Measurements from ENCODE around the gene CTDSP2. TPM values are rescaled to one million over a fixed set of nuclear protein-coding genes. Genes with fewer than 3 reads are reported as not detected.

Gene CTDSP2, protein sequence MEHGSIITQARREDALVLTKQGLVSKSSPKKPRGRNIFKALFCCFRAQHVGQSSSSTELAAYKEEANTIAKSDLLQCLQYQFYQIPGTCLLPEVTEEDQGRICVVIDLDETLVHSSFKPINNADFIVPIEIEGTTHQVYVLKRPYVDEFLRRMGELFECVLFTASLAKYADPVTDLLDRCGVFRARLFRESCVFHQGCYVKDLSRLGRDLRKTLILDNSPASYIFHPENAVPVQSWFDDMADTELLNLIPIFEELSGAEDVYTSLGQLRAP
- 100 to 1,000 TPM in 1 of 2 donors, 10 to 100 TPM in 1; 99.2 to 159 TPM for total RNA-seq

DNA sequence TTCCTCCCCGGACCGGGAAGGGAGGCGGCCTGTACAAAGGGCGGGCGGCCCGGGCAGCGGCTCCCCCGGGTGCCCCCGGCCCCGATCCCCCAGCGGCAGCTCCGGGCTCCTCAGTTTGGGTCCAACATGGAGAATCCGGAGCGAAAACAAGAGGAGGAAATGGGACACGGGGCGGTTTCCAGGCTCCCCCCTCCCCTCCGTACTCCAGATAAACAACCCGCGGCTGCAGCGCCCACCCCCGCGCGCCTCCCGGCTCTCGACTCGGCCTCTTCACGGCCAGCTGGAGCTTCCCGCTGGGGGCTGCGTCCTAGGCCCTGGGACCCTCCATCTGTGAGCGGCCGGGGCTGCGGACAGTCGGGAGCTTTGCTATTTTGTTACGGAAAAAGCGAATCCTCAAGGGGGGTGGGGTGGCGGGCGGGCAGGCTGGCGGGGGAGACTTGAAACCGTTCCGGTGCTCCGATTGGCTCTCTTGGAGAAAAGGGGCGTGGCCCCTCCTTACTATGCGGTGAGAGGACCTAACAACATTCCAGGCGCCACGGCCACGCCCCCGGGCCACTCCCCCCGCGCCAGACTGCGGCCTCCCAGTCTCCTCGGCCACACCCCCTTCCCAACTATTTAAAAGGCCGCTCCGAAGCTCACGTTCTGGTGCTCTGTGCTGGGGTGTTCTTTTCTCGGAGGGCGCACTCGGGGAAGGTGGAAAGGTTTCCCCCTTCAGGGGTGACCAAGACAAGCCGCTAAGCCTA, at the start of gene CTDSP2:
CTDSP2 (minus strand) TSS at position 153 of the 743 bp plus-strand sequence. CDS start 294 bp downstream, outside the sequence.
- Histone ChIP-seq H3K9me3 (no peaks in the 10 kb centered on the region), H3K4me1 (replicated peaks) (peaks cover 20% of the 10 kb centered on the region), H3K36me3 (no peaks in the 10 kb centered on the region), H3K4me3 (peak within 1 kb of the TSS; percentile 99 to 100), H3K27ac (peak within 1 kb of the TSS; percentile 98 to 100), H3K27me3 (replicated peaks; ENCODE audit: insufficient read depth) (no peaks in the 10 kb centered on the region)
- TF ChIP-seq POLR2A (IDR thresholded peaks at IDR 0.05) (peak; percentile 95), POLR2AphosphoS5 (IDR thresholded peaks at IDR 0.05) (peak; percentile 90)
- TF ChIP-seq, protein P1, sequence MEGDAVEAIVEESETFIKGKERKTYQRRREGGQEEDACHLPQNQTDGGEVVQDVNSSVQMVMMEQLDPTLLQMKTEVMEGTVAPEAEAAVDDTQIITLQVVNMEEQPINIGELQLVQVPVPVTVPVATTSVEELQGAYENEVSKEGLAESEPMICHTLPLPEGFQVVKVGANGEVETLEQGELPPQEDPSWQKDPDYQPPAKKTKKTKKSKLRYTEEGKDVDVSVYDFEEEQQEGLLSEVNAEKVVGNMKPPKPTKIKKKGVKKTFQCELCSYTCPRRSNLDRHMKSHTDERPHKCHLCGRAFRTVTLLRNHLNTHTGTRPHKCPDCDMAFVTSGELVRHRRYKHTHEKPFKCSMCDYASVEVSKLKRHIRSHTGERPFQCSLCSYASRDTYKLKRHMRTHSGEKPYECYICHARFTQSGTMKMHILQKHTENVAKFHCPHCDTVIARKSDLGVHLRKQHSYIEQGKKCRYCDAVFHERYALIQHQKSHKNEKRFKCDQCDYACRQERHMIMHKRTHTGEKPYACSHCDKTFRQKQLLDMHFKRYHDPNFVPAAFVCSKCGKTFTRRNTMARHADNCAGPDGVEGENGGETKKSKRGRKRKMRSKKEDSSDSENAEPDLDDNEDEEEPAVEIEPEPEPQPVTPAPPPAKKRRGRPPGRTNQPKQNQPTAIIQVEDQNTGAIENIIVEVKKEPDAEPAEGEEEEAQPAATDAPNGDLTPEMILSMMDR (IDR thresholded peaks at IDR 0.05): peak in 1 of 4 experiments; percentile 6
- DNase-seq (ENCODE audit: low spot score): peak; percentile 100
- intact Hi-C loops (cut with DNase I): loop anchor here (2.0 kb wide), 1 partner anchor 18 kb away; no protein-coding TSS in a partner anchor
- WGBS: under 1% methylated on average over 41 of the region's 58 CpGs

DNA sequence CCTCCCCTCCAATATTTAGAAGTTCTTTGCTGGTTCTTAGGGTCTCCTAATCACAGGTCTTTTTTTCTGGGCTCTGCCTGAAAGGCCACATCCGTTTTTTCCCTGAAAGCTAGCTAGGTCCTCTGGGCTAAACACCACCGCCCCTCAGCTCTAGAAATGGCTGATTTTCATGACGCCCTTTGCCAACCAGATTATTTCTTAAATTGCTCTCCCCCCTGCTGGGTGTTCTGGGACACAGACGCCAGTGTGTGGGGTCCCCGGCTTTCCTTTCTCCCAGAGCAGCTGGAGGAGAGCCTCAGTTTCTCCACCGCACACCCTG, 49.5 kb upstream of the CTDSP2 start:
- Histone ChIP-seq H3K36me3 (no peaks in the 10 kb centered on the region), H3K27me3 (replicated peaks; ENCODE audit: insufficient read depth) (no peaks in the 10 kb centered on the region), H3K4me1 (replicated peaks) (peaks cover 25% of the 10 kb centered on the region), H3K27ac (peak overlapping the region; percentile 89 to 90), H3K4me3 (peak overlapping the region; percentile 49 to 60), H3K9me3 (no peaks in the 10 kb centered on the region)
- DNase-seq (ENCODE audit: low spot score): no peak
- intact Hi-C loops (cut with DNase I): loop anchor here (2.0 to 5.0 kb wide), 2 partner anchors 63 to 114 kb away; partner anchors contain the start of gene TSFM
- 11% methylated on average over 6 of the region's 6 CpGs for WGBS
- TF ChIP-seq, protein P1 (IDR thresholded peaks at IDR 0.05): no peak
- no peak for TF ChIP-seq POLR2AphosphoS5 (IDR thresholded peaks at IDR 0.05)
- TF ChIP-seq POLR2A (IDR thresholded peaks at IDR 0.05): no peak

DNA sequence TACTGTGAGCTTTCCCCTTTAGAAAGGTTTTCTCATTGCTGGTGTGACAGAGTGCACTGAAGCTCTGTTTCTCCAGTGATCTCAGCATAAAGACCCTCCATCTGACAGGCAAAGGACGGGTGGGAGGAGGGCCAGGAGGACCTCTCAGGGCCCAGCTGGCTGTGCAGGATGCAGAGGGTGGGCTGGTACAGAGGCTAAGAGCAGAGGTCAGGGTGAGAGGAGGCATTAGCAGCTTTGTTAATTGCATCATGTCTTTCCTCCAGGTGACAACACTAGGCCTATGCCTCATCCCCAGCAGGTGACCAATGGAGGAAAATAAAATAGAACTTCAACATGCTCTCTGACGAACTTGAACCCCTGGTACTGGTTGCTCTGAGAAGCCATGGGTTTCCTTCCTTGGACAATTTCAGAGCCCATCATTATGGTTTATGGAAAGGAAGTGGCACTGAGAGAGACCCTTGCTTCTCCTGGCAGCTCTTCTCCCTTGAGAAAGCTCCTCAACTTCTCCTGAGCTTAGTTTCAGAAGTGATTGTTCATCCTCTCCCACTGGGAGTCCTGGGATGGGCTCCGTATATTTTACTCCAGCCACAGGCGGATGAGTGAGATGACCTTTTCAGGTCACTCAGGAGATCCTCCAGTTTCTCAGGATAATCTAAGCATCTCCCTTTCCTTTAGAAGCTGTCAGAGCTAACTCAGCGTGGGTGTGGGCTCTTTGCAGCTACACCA, 49.0 kb upstream of the CTDSP2 start:
- Histone ChIP-seq H3K4me3 (no peak overlapping the region), H3K4me1 (replicated peaks) (peaks cover 25% of the 10 kb centered on the region)
- WGBS: 56% methylated on average over 5 of the region's 5 CpGs

DNA sequence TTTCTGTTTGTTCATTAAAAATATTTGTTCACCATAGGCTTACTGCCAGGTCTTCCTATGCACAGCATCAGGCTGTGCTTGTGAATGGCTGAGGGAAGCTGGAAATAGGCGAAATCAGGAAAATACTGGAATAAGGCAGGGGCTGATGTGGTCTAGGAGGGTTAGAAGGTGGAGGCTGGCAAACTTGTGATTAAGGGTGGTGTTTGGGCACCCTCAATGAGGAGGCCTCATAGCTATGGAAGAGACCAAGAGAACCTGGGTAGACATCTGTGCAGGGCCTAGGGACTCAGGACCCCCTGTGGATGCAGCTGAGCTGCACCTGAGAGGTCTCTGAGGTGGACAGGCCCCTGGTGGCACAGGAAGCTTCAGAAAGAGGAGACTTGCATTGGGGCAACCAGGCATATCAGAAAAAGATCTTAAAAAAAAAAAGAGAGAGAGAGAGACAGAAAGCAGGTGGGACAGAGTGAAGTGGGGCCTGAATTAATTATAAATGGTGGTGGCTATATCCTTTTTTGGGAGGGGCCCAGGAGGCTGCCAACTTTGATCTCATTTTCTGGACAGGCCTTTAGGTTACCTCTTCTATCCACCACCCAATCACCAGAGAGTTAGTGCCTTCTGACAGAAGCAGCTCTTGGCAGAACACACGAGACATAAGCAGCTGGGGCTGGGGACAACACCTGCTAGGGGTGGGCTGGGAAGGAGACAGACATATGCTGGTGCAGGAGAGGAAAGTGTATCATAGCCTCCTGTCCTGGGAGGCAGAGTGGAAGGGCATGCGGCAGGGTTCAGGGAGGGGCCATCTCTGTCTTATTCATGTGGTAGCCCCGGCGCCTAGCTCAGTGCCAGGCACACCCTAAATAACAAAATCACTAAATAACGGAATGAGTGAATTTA, 48.1 kb upstream of the CTDSP2 start:
- no peak for DNase-seq (ENCODE audit: low spot score)
- no peaks in the 10 kb centered on the region for H3K36me3 ChIP-seq
- peaks cover 25% of the 10 kb centered on the region for H3K4me1 ChIP-seq (replicated peaks)
- intact Hi-C loops (cut with DNase I): loop anchor here (5.0 kb wide), 1 partner anchor 112 kb away; the partner anchor contains the start of gene TSFM
- H3K9me3 ChIP-seq: no peaks in the 10 kb centered on the region
- peak overlapping the region; percentile 89 to 90 for H3K27ac ChIP-seq
- WGBS: 47% methylated on average over 6 of the region's 6 CpGs
- TF ChIP-seq POLR2AphosphoS5 (IDR thresholded peaks at IDR 0.05) (no peak), POLR2A (IDR thresholded peaks at IDR 0.05) (no peak)
- TF ChIP-seq, protein P1 (IDR thresholded peaks at IDR 0.05): no peak
- no peaks in the 10 kb centered on the region for H3K27me3 ChIP-seq (replicated peaks; ENCODE audit: insufficient read depth)
- H3K4me3 ChIP-seq: no peak overlapping the region

More for the DNA sequence above, 49.0 kb upstream of the CTDSP2 start:
- no peak for DNase-seq (ENCODE audit: low spot score)
- peak overlapping the region; percentile 89 to 90 for H3K27ac ChIP-seq
- intact Hi-C loops (cut with DNase I): loop anchor here (2.0 to 5.0 kb wide), 2 partner anchors 63 to 113 kb away; partner anchors contain the start of gene TSFM
- no peaks in the 10 kb centered on the region for H3K9me3 ChIP-seq
- TF ChIP-seq, protein P1 (IDR thresholded peaks at IDR 0.05): no peak
- TF ChIP-seq POLR2AphosphoS5 (IDR thresholded peaks at IDR 0.05) (no peak), POLR2A (IDR thresholded peaks at IDR 0.05) (no peak)
- H3K27me3 ChIP-seq (replicated peaks; ENCODE audit: insufficient read depth): no peaks in the 10 kb centered on the region
- H3K36me3 ChIP-seq: no peaks in the 10 kb centered on the region
